HG02973 (cell line): Measurements from ENCODE around the gene STAC3.
"Not testable (repeated sequence)": the region's sequence is repeated elsewhere in the genome, so short reads cannot be mapped to it uniquely, and the experiment has no call there.

ENCODE experiments used
- ATAC-seq: cut with Tn5 transposase; IDR thresholded peaks from one replicate; pipeline ENCODE4 v1.9.1; 2021; ENCODE audit warnings: moderate library complexity; ENCODE audit not compliant: unreplicated experiment

Gene STAC3

GRCh38 chr12:57250956-57251355 is at the start of gene STAC3:
Gene STAC3 (minus strand): TSS chr12:57251187. CDS start chr12:57249636, 1,551 bp downstream.
- ATAC-seq = no peak

- ATAC-seq = no peak
Measured at GRCh38 chr12:57299514-57300016, 48.6 kb upstream of the STAC3 start.

GRCh38 chr12:57296291-57296690 is 45.3 kb upstream of the STAC3 start:
- ATAC-seq = no peak

- not testable (repeated sequence) for ATAC-seq
Measured at GRCh38 chr12:57282073-57282472, 31.1 kb upstream of the STAC3 start.

- peak; percentile 88 for ATAC-seq
Measured at GRCh38 chr12:57280211-57281062, 29.4 kb upstream of the STAC3 start.

GRCh38 chr12:57278465-57279381 is 27.7 kb upstream of the STAC3 start:
- ATAC-seq = no peak

GRCh38 chr12:57276935-57277563 is 26.1 kb upstream of the STAC3 start:
- ATAC-seq = no peak

- ATAC-seq = not testable (repeated sequence)
Measured at GRCh38 chr12:57276233-57276632, 25.2 kb upstream of the STAC3 start.

- no peak for ATAC-seq
Measured at GRCh38 chr12:57273516-57273915, 22.5 kb upstream of the STAC3 start.

- ATAC-seq = no peak
Measured at GRCh38 chr12:57272337-57273151, 21.6 kb upstream of the STAC3 start.

- ATAC-seq = no peak
Measured at GRCh38 chr12:57270966-57271470, 20.0 kb upstream of the STAC3 start.

GRCh38 chr12:57268264-57268663 is 17.3 kb upstream of the STAC3 start:
- ATAC-seq = no peak

GRCh38 chr12:57266681-57267080 is 15.7 kb upstream of the STAC3 start:
- no peak for ATAC-seq

- no peak for ATAC-seq
Measured at GRCh38 chr12:57263096-57263495, 12.1 kb upstream of the STAC3 start.

GRCh38 chr12:57262126-57262822 is 11.3 kb upstream of the STAC3 start:
- ATAC-seq = no peak

- no peak for ATAC-seq
Measured at GRCh38 chr12:57261428-57261865, 10.5 kb upstream of the STAC3 start.

- ATAC-seq = no peak
Measured at GRCh38 chr12:57260366-57260765, 9.4 kb upstream of the STAC3 start.

- no peak for ATAC-seq
Measured at GRCh38 chr12:57258977-57259970, 8.3 kb upstream of the STAC3 start.
